K562 (cell line): Measurements from ENCODE around the gene NRARP. TPM values are rescaled to one million over a fixed set of nuclear protein-coding genes. Genes with fewer than 3 reads are reported as not detected.

ENCODE experiments used
- CBFB ChIP-seq: sonication (generic); formaldehyde crosslinking; IDR thresholded peaks from 2 replicates; pipeline ENCODE4 v1.4.0; 2020; ENCODE audit warnings: mild to moderate bottlenecking, missing genetic modification reagents
- KAT7 ChIP-seq: sonication (generic); formaldehyde crosslinking; IDR thresholded peaks from 2 replicates; pipeline ENCODE4 v1.8.0; 2022; ENCODE audit warnings: missing genetic modification reagents, mild to moderate bottlenecking, borderline replicate concordance
- LEF1 ChIP-seq: fragments of 450-650 bp; IDR thresholded peaks from 2 replicates; pipeline ENCODE4 v1.6.1; 2016; ENCODE audit warnings: mild to moderate bottlenecking
- PRMT5 ChIP-seq: sonication (generic); formaldehyde crosslinking; IDR thresholded peaks from 2 replicates; pipeline ENCODE4 v1.5.0; 2020; ENCODE audit warnings: missing genetic modification reagents
- TARDBP ChIP-seq: fragments of 450-650 bp; IDR thresholded peaks from 2 replicates; pipeline ENCODE4 v1.6.1; 2016
- TFE3 ChIP-seq: fragments of 450-650 bp; formaldehyde crosslinking; IDR thresholded peaks from 2 replicates; pipeline ENCODE4 v1.4.0; 2020; ENCODE audit warnings: mild to moderate bottlenecking, mixed read lengths
- WHSC1 ChIP-seq: IDR thresholded peaks from one replicate; pipeline ENCODE4 v1.6.1; 2012; ENCODE audit warnings: low read length, control low read depth, inconsistent platforms
- ZBTB26 ChIP-seq: fragments of 450-650 bp; formaldehyde crosslinking; IDR thresholded peaks from 2 replicates; pipeline ENCODE4 v1.4.0; 2022; ENCODE audit warnings: missing genetic modification characterization
- ZHX1 ChIP-seq: fragments of 150-350 bp; conservative IDR thresholded peaks from 2 replicates; pipeline ENCODE4 v1.6.1; 2014; ENCODE audit warnings: low read length
- ZNF408 ChIP-seq: fragments of 250-450 bp; sonication (Bioruptor Pico); IDR thresholded peaks from 2 replicates; pipeline ENCODE4 v1.4.0; 2020; ENCODE audit warnings: low read depth, mild to moderate bottlenecking, moderate library complexity
- ZNF79 ChIP-seq: fragments of 250-450 bp; sonication (Bioruptor Pico); IDR thresholded peaks from 2 replicates; pipeline ENCODE4 v1.4.0; 2020; ENCODE audit warnings: low read depth, mild to moderate bottlenecking, moderate library complexity
- polyA plus RNA-seq, 8 experiments: library from polyadenylated mRNA; depleted of rRNA in 4 of 8; stranded (reverse) in 5 of 8; unstranded in 3 of 8; fragments of >200 nt; fragmentation: Nextera tagmentation in 2 of 8; fragmentation: Illumina TruSeq in 1 of 8; extraction: Ambion mirVana in 2 of 8; extraction: Trizol in 1 of 8; gene quantifications; 2 replicates each; pipeline versions ENCODE4 v1.2.1 to v1.2.3, GENCODE V29; 2011 to 2014; ENCODE audit warnings: inconsistent platforms in 1 of 8, missing spikeins in 1 of 8
- total RNA-seq, 7 experiments: library from RNA; depleted of rRNA in 6 of 7; stranded (reverse); fragments of >200 nt in 6 of 7; fragmentation: Illumina TruSeq in 2 of 7; extraction: Trizol in 2 of 7; gene quantifications; 2 replicates each; pipeline versions ENCODE4 v1.2.1 to v1.2.3, GENCODE V29; 2011 to 2021; ENCODE audit warnings: low replicate concordance in 1 of 7
- TF ChIP-seq, protein P1 (sequence below): fragments of 200-800 bp; sonication (Bioruptor generic); IDR thresholded peaks from 2 replicates; pipeline ENCODE4 v1.6.1; 2017; ENCODE audit warnings: missing genetic modification characterization, missing compliant biosample characterization
- TF ChIP-seq, protein P2 (sequence below): fragments of 450-650 bp; formaldehyde crosslinking; IDR thresholded peaks from 2 replicates; pipeline ENCODE4 v1.4.0; 2022; ENCODE audit warnings: mild to moderate bottlenecking, moderate library complexity
- TF ChIP-seq, protein P3 (sequence below): fragments of 450-650 bp; IDR thresholded peaks from 2 replicates; pipeline ENCODE4 v1.6.1; 2017; ENCODE audit warnings: antibody characterized with exemption
- TF ChIP-seq, protein P4 (sequence below): fragments of 250-450 bp; sonication (Bioruptor Pico); IDR thresholded peaks from 2 replicates; pipeline ENCODE4 v1.5.0; 2021

Gene NRARP
- total and polyA plus RNA-seq, 9 of the 15 experiments (the other 6 are each of a cell fraction or from before 2014, with no cell fraction given): 2.0 to 24.5 (median 7.2) TPM; not detected in 2

DNA sequence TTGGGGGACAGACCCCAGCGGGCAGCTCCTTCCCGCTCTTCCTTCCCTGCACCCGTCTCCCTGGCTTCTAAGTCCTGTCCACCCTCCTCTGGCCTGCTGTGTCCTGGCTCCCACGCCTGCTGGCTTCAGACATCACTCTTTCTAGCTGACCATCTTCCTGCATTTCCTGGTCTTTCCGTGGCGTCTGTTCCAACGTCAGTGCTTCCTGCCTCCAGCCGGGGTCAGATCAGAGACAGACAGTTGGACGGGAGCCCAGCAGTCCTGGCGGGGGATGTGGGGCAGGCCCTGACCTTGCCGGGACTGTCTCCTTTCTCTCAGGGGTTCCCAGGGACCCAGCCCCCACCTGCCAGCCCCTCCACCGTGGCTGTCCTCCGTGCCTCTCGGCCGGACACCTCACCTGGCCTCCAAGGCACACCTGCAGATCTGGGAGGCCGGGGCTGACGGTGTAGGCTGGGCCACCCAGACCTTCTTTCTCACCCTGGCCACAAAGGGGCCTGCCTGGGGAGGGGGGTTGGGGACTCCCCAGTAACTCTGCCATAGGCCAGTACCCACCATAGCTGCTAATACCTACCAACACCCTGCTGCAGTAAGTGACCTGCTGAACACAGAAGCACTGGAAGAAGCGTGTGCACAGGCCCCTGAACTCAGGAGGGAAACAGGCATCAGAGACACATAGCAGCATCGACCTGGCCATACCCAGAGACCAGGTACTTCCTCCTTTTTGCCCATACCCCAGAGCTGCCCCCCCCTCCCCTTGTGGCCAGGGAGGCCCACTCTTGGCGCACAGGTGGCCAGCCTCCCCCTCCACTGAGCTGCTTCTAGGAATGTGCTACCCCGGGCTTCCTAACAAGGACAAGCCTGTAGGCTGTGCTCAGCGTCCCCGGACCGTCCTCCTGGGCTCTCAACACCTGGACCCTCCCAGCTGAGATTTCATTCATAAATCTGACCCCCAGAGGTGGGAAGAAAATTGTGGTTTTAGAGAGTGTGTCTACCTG lies 5.1 kb downstream of the NRARP start (continued):
- no peak for TF ChIP-seq TFE3 (CRISPR knock-in tag)
- no peak for TF ChIP-seq ZHX1
- no peak for TF ChIP-seq ZNF79 (CRISPR knock-in tag)
- no peak for TF ChIP-seq ZBTB26 (CRISPR knock-in tag)
- TF ChIP-seq, protein P1, sequence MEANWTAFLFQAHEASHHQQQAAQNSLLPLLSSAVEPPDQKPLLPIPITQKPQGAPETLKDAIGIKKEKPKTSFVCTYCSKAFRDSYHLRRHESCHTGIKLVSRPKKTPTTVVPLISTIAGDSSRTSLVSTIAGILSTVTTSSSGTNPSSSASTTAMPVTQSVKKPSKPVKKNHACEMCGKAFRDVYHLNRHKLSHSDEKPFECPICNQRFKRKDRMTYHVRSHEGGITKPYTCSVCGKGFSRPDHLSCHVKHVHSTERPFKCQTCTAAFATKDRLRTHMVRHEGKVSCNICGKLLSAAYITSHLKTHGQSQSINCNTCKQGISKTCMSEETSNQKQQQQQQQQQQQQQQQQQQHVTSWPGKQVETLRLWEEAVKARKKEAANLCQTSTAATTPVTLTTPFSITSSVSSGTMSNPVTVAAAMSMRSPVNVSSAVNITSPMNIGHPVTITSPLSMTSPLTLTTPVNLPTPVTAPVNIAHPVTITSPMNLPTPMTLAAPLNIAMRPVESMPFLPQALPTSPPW (CRISPR knock-in tag): 0 out of 2 replicates have a peak, but pooled peaks have one; percentile 18
- no peak for TF ChIP-seq WHSC1
- no peak for TF ChIP-seq CBFB (CRISPR knock-in tag)
- TF ChIP-seq, protein P2, sequence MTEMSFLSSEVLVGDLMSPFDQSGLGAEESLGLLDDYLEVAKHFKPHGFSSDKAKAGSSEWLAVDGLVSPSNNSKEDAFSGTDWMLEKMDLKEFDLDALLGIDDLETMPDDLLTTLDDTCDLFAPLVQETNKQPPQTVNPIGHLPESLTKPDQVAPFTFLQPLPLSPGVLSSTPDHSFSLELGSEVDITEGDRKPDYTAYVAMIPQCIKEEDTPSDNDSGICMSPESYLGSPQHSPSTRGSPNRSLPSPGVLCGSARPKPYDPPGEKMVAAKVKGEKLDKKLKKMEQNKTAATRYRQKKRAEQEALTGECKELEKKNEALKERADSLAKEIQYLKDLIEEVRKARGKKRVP (CRISPR knock-in tag): no peak
- TF ChIP-seq KAT7: 0 out of 2 replicates have a peak, but pooled peaks have one; percentile 19
- TF ChIP-seq, protein P3, sequence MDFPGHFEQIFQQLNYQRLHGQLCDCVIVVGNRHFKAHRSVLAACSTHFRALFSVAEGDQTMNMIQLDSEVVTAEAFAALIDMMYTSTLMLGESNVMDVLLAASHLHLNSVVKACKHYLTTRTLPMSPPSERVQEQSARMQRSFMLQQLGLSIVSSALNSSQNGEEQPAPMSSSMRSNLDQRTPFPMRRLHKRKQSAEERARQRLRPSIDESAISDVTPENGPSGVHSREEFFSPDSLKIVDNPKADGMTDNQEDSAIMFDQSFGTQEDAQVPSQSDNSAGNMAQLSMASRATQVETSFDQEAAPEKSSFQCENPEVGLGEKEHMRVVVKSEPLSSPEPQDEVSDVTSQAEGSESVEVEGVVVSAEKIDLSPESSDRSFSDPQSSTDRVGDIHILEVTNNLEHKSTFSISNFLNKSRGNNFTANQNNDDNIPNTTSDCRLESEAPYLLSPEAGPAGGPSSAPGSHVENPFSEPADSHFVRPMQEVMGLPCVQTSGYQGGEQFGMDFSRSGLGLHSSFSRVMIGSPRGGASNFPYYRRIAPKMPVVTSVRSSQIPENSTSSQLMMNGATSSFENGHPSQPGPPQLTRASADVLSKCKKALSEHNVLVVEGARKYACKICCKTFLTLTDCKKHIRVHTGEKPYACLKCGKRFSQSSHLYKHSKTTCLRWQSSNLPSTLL: no peak
- TF ChIP-seq LEF1: no peak
- no peak for TF ChIP-seq PRMT5 (CRISPR knock-in tag)
- TF ChIP-seq ZNF408 (CRISPR knock-in tag): no peak
- TF ChIP-seq, protein P4, sequence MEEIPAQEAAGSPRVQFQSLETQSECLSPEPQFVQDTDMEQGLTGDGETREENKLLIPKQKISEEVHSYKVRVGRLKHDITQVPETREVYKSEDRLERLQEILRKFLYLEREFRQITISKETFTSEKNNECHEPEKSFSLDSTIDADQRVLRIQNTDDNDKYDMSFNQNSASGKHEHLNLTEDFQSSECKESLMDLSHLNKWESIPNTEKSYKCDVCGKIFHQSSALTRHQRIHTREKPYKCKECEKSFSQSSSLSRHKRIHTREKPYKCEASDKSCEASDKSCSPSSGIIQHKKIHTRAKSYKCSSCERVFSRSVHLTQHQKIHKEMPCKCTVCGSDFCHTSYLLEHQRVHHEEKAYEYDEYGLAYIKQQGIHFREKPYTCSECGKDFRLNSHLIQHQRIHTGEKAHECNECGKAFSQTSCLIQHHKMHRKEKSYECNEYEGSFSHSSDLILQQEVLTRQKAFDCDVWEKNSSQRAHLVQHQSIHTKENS (CRISPR knock-in tag): no peak
- no peak for TF ChIP-seq TARDBP
